Stimulated activated CD4-positive, alpha-beta T cell treated with anti-CD3 and anti-CD28 coated beads, Interleukin-2, amount 100 ng/mL, for 48 hours (primary cell): ENCODE measurements around the gene UNC13D.
"Not testable (repeated sequence)": the region's sequence is repeated elsewhere in the genome, so short reads cannot be mapped to it uniquely, and the experiment has no call there.

Experiments used
- DNase-seq, 2 donors: peaks; one replicate each; pipeline ENCODE4 v3.0.0-alpha.2; 2020

UNC13D gene

GRCh38 chr17:75874323-75875181 lies 30.3 kb upstream of the UNC13D start:
- no peak for DNase-seq

- no peak for DNase-seq
These were observed 29.6 kb upstream of the UNC13D start for GRCh38 chr17:75873587-75874322.

- no peak for DNase-seq
These were observed 28.5 kb upstream of the UNC13D start for GRCh38 chr17:75872434-75873351.

GRCh38 chr17:75870228-75870627 lies 26.0 kb upstream of the UNC13D start:
- DNase-seq: not testable (repeated sequence)

GRCh38 chr17:75869282-75870141 lies 25.3 kb upstream of the UNC13D start:
- DNase-seq: no peak

- not testable (repeated sequence) for DNase-seq
These were observed 24.6 kb upstream of the UNC13D start for GRCh38 chr17:75868730-75869281.

GRCh38 chr17:75865404-75866188 lies 21.4 kb upstream of the UNC13D start:
- not testable (repeated sequence) for DNase-seq

GRCh38 chr17:75864887-75865286 lies 20.7 kb upstream of the UNC13D start:
- not testable (repeated sequence) for DNase-seq

- DNase-seq: no peak
These were observed 20.3 kb upstream of the UNC13D start for GRCh38 chr17:75864448-75864871.

GRCh38 chr17:75861927-75862317 lies 17.7 kb upstream of the UNC13D start:
- no peak for DNase-seq

- DNase-seq: not testable (repeated sequence)
These were observed 15.2 kb upstream of the UNC13D start for GRCh38 chr17:75859358-75859757.

GRCh38 chr17:75856062-75856756 lies 12.0 kb upstream of the UNC13D start:
- no peak for DNase-seq

GRCh38 chr17:75855310-75856061 lies 11.3 kb upstream of the UNC13D start, which contains the start of gene WBP2:
Gene WBP2 (minus strand): TSS chr17:75855335. CDS start chr17:75855297, 38 bp downstream.
- peak; percentile 94 to 97 for DNase-seq

- DNase-seq: no peak
These were observed 10.7 kb upstream of the UNC13D start for GRCh38 chr17:75854881-75855309.

GRCh38 chr17:75854101-75854748 lies 10.0 kb upstream of the UNC13D start:
- no peak for DNase-seq

- no peak for DNase-seq
These were observed 9.2 kb upstream of the UNC13D start for GRCh38 chr17:75853433-75853832.

- not testable (repeated sequence) for DNase-seq
These were observed 7.4 kb upstream of the UNC13D start for GRCh38 chr17:75851693-75851991.

GRCh38 chr17:75850928-75851692 lies 6.9 kb upstream of the UNC13D start:
- DNase-seq: no peak
